ENCODE measurements around the gene DDC.

The DDC gene

DNA sequence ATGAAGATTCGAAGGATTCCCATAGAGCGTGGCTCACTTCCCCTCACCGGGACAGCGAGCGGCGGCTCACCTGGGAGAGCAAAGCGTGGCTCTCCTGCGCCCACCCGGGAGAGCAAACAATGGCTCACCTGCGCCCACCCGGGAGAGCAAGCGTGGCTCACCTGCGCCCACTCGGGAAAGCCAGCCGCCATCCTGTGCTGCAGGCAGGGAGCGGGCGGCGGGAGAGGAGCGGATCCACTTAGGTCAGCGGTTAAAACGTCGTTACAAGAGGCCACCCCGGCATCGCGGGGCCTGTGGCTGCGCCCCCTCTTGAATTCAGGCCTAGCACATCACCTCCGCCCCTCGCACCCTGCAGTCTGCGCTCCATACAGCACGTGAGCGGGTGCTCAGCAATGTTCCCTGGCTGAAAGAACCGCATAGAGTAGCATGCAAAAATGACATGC, 114.6 kb downstream of the DDC start:
- no peak for DNase-seq

DNA sequence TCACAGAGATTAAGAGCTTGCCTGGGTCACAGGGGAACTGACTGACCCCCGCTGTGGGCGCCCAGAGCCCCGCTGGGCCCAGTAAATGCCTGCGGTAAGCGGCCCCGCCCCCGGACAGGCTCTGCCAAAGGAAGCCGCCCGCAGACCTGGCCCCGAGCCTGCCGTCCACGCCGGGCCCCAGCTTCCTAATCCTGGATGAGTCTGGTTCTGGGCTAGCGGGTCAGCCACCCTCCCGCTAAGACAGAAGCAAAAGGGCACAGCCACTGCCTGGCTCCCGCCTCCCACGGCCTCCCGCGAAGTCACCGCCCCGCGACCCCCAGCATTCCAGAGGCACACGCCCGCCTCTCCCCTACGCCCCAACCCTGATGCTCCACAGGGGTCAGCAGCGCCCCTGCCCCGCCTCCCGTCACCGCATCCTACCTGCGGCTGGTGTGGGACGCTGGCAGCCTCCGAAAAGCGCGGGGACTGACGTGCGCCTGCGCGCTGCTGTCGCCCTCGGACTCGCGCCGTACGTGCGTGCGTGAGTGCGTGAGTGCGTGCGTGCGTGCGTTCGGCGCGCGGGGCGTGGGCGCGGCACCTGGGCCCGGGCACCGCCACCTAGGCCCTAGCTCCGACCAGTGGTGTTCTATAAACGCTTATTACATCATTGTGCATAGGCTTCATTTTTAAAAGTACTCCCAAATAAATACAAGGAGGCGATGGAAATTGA, 115.2 kb downstream of the DDC start, which contains the start of gene FIGNL1:
Gene FIGNL1, minus strand, starts transcription at position 470 of the 709 bp plus-strand sequence. CDS start 3,063 bp downstream, outside the sequence.
- DNase-seq, result peak; percentile 90

DNA sequence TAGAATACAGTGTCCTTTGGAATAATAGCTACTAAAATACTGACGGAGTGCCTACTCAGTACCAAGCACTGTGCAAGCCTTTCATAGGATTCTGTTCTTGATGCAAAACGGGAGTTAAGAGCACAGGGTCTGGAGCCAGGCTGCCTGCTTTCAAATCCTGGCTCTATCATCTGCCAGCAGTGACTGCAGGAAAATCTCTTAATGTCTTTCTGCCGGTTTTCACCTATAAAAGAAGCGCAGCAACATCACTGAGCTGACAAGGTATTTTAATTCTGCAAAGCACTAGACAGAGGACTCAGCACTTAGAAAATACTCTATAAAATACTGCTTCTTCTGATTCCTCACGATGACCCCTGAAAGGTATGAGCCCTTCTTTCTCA, 115.7 kb downstream of the DDC start:
- no peak for DNase-seq

DNA sequence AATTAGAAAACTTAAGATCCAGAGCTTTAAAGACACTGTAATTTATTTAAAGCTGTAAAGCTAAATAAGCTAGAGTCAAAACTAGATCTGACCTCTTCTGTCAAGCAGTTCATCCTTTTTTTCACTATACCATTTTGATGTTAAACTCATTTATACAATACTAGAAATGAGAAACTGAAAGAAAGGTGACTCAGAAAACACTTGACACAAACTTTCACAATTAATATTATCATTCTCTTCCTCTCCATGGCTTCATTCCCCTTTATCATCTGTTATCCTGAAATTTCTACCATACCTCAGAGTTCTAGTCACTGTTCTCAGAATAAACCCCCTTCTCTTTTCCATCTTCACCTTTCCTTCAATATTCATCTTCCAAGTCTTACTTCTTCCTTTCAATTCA, 116.4 kb downstream of the DDC start:
- DNase-seq, result no peak

DNA sequence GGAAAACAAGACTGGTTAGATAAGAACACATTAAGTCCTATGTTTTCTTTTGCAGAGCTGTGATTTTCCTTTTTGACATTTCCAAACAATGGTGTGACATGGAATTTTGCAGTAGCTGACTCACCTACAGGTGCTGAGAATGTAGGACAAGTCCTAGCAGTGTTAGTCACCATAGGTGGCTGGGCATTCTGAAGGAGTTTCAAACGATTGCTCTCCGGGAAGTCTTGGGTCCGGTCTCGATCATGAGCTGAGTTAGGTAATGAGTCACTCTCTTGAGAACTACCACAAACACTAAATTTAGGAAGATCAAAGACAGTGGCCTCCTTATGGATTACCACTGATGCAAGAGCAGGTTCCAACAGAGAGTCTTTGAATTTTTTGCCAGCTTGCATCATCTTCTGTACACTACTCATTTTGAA, 118.7 kb downstream of the DDC start:
- DNase-seq, result no peak

DNA sequence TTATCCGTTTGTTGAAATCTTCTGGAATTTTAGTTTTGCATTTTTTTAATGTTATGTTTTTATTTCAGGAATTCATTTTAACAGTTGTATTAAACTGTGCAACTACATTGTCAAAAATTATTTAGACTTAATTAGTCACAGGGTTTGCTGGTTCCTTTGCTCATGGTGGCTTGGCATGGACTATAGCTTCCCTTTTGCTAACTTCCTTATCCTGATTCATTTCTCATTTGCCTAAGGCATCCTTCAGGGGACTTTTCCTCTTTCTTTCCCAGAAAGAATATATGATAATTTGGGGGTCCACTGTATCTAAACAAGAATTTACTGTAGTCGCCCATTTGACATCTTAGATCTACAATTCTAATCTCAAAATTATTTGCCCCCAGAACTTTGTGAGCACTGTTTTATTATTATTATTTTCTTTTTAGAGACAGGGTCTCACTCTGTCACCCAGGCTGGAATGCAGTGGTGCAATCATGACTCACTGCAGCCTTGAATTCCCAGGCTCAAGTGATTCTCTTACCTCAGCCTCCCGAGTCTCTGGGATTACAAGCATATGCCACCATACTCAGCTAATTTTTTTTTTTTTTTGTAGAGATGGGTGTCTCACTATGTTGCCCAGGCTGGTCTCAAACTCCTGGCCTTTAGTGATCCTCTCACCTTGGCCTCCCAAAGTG, 128.9 kb downstream of the DDC start:
- DNase-seq, result no peak

DNA sequence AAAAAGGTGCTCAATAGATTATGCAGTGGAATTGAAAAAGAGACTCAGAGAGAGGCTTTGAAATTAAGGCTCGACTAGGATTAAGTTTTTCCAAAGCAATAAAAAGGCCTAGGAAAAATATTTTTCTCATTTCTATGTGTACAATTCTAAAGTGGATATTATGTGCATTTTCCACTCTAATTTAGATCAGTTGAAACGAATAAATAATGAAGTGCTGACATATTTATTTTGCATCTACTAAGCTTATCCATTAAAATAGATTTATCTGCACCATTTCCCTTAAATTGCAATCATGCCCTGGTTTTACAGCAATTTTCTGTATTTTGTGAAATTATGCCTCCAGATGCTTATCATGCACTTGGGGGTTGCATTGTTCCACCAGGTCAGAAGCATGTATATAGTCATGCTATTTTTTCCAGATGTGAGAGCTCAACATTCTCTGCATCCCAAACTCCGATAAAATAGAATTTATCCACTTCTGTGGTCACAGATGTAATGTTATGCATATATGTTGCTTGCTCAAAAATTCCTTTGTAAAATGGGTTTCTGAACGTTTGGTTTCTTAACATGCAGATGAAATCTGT, 133.4 kb downstream of the DDC start:
- no peak for DNase-seq

DNA sequence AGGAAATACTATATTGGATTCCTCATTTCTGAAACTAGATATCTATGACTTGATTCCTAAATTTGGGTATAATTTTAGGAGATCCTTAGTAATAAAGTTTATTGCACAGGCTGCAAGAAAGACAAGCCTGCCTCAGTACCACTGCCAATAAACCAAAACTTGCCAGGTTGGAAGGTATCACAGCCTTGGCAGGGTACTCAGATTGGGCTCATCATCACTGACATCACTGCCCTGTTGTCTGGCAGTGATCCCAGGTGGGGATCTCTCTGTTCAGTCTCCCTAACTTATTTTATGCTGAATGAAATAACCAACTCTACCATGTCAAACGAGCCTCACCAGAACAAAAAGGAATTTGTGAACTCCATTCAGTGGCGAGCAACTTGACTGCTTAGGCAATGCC, 133.9 kb downstream of the DDC start:
- no peak for DNase-seq

DNA sequence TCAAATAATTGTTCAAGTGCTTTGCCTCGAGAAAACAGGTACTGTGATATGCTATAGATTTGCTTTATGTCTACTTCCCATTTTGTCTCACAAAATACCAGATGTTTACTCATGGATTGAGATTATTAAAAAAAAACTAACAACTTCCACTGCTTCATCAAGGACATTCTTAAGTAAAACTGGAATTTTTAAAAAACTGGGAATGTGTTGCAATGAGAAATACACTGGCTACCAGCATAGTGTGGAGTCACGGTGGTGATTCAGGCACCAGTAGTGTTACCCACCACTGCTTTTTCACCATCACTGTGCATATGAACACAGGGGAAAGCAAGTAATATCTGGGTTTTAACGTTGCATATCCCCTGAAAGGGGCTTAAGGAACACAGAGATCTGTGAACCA, 136.3 kb downstream of the DDC start:
- no peak for DNase-seq

DNA sequence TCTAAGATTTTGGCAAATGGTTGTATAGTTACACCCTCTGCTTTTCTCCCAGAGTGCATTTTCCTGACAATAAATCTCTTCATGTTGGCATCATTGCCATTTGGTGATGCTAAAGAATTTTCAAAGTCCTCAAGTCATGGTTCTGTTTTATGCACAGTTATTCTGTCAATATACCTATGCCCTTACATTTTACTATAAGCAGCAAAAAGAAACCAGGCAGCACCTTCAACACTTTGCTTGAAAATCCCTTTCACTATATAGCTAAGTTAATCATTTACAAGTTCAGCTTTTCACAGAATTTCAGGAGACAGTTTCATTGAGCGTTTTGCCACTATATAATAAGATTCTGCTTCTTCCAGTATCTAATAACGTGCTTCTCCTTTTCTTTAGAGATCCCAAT, 137.7 kb downstream of the DDC start:
- DNase-seq, result no peak

DNA sequence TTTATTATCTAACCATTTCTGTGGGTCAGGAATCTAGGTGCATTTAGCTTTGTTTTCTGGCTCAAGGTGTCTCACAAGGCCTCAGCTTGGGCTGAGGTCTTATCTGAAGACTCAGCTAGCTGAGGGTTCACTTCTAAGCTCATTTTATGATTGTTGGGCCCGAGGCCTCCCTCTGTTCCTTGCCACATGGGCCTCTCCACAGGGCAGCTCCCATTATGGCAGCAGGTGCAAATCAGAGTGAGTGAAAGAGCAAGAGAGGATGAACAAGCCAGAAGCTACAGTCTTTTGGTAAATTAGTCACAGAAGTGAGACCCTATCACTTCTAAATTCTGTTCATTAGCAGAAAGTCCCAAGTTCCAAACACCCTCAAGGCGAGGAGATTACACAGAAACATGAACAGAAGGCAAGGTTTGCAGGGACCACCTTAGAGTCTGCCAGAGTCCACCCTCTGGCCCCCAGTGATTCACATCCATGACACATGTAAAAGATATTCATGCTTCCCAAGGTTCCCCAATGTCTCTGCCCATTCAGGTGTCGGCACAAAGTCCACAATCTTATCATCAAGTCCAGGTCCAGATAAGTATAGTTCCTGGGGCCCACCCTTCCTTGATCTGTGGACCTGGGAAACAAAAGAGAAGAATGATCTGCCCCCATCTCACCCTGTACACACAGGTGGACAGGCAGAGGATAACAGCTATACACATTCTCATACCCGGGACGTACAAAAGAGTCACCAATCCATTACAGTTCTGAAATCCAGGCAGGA, 138.7 kb downstream of the DDC start:
- no peak for DNase-seq

DNA sequence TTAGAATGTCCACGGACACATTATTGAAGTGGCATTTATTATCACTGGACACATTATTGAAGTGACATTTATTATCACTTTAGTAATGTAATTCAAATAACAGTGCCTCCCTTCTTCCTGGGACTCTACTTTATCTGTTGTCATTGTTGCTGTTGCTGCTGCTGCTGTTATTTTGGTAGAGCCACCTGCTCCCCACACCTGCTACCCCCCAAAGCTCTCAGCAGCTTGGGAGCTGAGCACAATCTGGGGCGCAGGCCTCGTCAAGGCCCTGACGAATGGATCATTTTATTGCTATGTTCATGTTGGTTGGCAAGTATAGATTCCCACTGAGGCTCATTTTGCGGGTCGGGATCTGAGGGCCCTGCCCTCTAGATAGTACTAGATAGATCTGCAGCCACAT, 139.9 kb downstream of the DDC start:
- DNase-seq, result no peak

DNA sequence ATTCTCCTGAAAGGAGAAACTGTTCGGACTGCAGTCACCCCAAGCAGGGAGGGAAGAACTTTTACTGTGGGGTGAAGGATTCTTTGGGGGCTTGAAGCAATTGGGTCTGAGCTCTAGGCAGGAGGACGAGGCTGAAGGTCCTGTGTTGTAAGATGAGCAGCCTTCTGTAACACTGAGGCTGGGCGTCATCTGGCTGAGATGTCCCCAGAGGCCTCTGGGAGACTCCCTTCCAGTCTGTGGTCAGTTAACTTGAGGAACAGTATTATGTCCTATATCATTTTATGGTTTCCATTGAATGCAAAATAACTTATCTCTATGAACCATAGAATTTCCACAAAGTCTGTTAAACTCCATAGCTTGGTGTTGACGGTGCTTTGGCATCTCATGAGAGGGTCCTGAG, 141.3 kb downstream of the DDC start:
- no peak for DNase-seq

DNA sequence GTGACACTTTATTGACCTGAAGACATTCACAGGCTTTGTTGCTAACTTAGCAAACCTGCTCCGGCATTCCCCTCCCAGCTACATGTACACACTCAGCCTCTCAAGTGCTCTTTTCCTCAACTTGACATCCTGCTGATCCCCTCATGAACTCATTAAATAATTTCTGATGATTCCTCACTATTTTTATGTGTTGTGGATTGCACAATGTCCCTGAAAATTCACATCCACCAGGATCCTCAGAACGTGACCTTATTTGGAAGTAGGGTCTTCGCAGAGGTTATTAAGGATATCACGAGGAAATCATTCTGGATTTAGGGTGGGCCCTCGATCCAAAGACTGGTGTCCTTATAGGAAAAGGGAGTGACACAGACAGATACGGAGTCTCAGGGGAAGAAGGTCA, 142.3 kb downstream of the DDC start:
- DNase-seq, result no peak

DNA sequence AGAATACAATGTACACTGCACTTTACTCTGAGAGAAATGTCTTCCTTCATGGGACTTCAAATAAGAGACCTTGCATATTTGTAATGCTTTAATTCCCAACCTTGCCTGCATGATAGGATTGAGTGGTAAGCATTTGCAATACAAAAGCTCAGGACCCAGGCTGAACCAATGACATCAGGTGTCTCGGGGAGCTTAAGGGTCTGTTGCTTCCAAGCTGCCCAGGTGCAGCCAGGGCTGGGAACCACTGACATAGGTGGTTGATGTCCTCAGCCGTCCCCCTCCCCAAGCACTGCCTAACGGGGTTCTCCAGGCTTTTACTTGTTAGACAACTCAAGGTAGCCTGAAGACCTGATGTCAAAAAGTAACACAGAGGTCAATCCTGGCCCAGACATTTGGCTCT, 144.2 kb downstream of the DDC start:
- no peak for DNase-seq

DNA sequence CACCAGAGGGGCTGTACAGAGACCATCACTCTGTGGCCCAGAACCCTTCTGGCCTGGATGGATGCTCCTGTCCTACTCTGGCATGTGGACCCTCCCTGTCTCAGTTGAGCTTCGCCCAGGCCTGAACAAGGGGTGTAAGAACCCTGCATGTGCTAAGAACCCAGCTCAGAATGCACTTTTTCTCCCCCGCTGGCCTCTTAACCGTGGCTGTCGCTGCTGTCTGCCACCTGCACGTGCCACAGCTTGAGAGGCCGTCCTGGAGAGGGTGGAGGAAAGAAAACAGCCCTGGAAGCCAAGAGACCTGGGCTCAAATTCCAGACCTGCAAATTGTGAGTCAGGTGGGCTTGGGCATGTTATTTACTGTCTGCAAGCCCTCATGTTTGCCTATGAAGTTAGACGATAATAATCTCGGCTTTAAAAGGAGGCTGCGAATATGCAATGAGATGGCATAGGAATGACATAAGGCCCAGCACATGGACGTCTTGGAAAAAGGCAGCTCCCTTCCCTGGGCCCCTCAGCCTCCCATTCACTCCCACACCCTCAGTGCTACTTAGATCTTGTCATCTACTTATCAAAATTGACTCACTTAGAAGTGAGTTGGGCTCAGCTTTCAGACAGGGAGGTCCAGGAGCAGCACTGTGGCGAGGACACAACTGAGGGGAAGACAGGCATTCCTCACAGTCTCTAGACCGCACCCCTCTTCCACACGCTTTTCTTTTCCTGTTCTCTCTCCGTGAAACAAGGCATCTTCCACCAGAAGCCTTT, 146.5 kb downstream of the DDC start:
- peak; percentile 5 for DNase-seq

DNA sequence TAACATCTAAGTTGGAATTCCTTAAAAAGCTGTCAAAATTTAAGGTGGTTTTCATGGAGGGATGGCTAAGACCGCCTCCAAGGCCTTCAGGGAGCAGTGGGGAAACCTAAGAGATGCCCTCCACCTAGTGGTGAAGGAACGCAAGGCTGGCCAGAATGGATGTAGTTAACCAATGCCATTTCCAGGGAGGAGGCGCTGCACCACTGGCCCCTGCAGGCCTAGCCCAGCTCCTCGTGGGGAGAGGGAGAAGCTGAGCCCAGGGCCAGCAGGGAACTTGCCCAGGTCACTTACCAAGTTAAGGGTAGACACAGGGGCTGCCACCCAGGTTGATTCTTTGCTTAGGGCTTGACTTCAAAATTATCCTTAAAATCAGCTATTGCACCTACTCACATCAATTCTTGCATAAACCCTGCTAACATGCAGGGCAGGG, 147.1 kb downstream of the DDC start:
- peak; percentile 88 for DNase-seq

DNA sequence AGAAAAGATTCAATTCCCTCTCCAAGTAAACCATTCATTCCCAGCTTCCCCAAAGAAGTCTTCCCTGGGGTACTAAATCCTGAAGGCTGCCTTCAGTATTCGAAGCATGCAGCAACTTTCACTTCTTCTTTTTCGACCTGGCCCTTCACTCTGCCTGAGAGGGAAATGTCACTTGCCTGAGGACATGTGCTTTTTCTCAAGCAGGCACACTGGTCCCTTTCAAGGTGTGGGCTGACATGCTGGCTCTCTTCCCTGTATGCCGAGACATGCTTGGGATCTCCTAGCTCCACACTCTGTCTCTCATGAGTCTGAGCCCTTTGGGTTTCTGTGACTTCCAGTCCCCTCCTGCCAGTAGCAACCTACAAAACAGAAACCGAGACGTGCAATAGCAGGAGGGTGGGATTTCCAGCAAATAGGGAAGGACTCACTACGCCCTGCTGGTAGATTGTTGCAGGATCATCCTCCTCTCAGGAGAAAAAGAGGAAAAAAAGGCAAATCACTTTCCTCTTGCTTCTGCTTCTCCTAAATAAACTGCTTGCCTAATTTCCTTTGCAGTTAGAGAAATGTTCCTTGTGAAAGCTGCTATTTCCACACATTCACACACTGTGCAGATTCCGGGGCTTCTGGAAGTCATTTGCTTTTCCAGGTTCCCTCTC, 148.6 kb downstream of the DDC start:
- no peak for DNase-seq

DNA sequence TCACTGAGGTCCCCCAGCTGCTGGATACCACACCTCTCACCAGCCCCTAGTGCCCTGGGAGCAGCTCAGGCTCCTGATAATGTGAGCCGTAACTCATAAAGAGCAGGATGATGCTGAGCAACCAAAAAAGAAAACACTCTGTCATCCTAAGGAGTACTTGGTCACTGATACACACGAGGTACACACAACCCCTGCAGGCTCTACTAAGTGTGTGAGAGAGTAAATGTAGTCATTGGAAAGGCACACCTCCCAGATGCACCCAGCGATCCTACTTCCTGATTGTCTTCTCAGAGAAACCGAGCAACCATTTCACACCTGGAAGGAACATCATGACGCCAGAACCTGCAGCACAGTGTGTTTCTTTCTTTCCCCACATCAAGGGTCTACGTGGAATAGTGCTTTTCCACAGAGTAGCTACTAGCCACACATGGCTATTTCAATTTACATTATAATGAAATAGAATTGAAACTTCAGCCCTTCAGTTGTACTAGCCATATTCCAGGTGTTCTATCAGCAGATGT, 149.3 kb downstream of the DDC start:
- DNase-seq, result no peak

DNA sequence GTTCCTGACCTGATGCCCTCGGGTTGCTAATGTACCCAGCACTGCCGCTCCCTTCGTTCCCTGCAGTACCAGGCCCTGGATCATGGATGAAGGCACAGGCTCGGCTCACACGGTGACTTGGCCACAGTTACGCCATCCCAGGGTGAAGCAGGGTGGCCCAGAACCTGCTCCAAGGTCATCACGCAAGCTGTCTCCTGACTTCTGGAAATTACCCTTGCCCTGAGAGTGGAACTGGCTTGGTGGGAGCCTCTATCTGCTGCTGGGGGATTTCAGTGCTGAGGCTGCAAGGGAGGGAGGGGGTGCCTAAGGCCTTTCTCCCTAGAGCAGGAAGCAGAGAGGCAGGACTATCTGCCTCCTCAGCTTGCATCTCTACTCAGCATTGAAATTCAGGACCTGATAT, 151.6 kb downstream of the DDC start:
- DNase-seq, result no peak

DNA sequence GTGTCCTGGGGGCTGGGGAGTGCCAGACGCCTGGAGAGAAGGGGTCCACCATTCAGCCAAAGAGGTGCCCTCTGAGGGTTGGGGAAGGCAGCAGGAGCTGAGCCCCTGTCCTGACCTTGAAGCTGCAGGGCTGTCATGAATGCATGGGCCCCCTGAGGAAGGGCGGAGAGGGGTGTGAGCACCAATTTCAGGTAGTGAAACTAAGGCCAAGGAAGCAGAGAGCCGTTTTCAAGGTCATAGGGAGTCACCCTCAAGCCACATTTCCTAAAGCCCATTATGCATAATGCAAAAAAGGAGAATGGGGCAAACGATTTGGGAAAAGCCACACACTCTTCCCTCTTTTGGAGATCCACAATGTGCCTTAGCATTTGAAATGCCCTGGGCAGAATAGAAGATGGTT, 152.2 kb downstream of the DDC start:
- no peak for DNase-seq

DNA sequence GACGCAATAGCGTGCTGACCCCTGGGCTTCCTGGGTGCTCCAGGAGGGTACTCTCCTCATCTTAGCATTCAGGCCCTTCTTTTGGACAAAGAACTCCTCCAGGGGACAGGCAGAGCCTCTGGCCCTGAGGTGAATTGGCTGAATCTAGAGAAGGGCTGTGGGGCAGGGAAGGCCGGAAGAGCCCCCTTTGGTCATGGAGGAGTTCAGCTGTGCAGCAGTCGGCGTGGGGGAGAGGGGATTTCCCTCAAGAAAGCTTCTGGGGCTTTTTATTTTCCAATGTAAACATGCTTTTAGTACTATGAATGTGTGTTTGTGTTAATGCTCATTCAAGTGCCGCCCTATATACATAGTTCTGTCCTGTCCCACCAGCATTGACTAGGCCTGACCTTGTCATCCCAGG, 153.9 kb downstream of the DDC start:
- DNase-seq, result no peak
